Stimulated activated CD4-positive, alpha-beta T cell treated with anti-CD3 and anti-CD28 coated beads, Interleukin-4, amount 100 ng/mL, for 1 hour (primary cell): Measurements from ENCODE around the gene COL27A1.

ENCODE experiments used
- DNase-seq: peaks from one replicate; pipeline ENCODE4 v3.0.0-alpha.2; 2020

COL27A1 gene

DNA sequence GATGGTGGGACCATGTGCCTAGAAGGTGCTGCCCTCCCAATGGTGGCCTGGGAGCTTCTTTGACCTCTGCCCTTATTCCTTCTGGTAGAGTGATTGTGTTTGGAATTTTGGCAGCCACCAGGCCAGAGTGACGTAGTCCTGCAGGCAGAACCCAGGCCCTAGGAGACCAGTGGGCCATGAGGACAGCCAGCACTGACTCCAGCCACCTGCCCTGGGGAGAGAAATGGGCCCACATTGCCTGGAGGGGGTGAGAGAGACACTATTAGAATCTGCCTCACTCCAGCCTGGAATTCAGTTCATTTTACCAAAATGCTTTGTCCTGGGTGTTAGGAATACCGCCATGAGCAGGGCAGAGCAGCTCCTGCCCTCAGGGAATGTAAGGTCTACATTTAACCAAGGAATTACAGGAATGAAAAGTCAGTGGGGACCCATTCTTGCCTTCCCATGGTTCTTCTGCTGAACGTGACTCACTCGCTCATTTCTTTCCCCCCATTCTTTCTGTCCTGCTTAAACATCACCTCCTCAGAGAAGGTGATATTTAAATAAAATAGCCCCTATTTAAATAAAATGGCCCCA, 5.5 kb upstream of the COL27A1 start:
- no peak for DNase-seq

DNA sequence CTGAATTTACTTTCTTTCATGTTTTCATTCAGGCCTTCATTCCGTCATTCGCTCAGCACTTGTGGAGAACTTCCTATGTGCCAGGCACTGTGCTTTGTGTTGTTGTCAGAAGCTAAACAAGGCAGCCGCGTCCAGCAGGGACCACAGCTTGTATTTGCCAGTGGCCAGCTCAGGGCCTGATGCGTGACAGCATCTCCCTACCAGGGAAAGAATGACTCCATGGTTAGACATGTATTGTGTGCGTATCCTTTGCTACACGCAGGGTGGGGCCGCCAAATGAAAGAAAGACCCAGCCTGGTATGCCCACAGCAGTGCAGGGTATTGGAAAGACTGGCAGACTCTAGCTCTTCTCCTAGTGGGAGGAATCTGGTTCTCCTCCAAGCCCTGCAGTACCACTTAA, 4.7 kb upstream of the COL27A1 start:
- DNase-seq, result no peak

DNA sequence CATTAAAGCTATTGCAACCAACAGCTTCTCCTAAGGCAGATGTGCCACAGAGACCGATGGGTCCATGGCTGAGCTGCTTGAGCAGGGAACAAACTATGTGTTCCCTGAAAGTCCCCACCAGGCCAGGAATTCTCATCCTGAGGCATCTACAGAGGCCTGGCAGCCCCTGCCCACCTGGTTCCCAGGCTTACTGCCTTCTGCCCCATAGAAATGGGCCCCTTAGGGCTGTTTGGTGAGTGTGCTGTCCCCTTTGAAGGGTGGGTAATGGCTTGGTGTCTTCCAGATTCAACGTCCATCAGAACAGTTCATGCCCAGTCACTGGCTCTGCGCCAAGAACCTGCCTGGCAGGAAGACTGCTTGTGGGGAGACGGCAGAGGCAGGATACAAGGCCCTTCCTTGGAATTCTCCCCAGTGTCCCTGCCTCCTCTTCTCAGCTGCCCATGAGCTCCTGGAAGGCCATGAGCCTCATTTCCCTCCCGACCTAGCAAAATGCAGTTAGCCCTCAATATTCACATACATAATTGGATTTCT, 3.8 kb upstream of the COL27A1 start:
- no peak for DNase-seq

DNA sequence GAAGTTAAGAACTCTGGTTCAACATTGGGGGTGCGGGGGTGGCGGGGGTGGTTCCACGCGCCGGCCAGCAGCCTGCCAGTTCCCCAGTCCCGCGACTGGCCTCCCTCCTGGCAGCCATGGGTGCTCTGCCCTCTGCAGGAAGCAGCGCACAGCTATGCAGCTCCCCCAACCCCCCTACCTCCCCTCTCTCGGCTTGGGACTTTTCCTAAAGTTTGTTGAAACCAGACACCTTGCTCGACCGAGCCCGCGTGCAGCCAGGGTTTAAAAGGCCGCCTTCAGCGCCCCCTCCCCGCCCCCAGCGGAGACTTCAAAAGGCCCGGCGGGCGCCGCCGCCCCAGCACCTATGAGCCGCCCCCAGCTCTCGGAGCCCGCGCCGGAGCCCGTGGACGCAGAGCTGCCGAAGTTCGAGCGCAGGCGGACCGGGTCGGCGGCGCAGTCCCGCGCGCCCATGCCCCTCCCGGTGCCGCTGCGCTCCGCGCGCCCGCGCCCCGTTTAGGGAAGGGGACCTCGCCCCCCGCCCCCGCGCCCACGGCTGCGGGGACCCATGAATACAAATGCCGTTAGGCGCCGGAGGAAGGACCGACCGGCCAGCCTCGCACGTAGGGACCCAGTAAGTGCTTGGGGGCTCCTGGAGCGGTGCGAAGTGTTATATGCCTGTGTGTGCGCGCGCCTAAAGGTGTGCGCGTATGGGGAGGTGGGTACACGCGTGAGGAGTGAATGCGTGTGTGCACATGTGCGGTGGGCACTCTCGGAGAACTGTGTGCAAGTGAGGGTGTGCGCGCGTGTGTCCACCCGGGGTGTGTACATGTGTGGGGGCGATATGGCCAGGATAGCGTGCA, 1.4 kb upstream of the COL27A1 start:
- no peak for DNase-seq

DNA sequence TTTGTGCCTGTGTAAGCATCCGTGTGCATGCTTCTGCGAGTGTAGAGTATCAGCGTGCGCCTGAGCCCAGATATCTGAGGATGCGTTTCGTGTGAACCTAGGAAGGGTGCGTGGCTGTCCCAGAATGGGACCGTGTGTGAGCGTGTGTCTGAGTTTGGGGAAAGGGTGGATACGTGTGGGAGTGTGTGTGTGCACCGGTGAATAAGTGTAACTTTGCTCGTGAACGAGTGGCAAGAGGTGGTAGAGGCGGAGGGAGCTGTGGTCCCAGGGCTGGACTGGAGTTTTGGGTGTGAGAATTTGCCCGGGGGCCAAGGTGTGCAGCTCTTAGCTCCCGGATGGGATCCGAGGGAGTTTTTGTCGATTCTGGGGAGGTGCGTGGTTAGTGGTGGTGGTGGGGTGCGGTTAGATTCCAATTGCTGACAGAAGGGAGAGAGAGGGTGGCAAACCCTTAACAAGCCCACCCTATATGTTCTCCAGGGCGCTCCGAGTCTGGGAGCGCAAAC, 686 bp upstream of the COL27A1 start:
- DNase-seq, result no peak

DNA sequence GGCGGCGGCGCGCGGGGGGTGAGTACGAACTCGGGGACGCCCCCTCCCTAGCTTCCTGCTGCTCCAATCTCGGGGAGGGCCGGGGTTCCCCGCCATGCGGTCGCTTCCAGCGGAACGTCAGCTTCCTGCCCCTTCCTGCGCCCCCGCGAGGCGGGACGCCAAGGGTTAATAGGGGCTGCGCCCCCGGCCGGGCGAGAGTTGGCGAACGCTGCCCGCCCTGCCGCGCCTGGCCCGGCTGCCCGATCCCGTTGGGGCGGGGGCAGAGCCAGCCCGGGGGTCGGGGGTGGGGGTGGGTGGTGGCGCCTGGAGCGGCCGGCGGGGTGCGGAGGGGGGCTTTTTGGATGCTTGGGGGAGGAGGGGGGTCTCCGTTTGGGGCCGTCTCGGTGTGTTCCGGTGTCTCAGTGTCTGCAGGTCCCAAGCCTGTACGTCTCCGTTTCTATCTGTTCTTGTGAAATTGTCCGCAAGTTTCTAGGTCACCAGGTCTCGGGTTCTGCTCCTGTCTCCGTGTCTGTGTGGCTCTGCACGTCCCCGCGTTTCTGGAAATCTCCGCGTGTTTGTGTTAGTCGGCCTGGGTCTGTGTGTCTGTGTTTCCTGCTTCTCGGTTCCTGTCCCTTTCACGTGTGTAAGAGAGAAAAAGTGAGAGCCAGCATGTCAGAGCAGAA, 789 bp downstream of the COL27A1 start:
- peak; percentile 30 for DNase-seq

DNA sequence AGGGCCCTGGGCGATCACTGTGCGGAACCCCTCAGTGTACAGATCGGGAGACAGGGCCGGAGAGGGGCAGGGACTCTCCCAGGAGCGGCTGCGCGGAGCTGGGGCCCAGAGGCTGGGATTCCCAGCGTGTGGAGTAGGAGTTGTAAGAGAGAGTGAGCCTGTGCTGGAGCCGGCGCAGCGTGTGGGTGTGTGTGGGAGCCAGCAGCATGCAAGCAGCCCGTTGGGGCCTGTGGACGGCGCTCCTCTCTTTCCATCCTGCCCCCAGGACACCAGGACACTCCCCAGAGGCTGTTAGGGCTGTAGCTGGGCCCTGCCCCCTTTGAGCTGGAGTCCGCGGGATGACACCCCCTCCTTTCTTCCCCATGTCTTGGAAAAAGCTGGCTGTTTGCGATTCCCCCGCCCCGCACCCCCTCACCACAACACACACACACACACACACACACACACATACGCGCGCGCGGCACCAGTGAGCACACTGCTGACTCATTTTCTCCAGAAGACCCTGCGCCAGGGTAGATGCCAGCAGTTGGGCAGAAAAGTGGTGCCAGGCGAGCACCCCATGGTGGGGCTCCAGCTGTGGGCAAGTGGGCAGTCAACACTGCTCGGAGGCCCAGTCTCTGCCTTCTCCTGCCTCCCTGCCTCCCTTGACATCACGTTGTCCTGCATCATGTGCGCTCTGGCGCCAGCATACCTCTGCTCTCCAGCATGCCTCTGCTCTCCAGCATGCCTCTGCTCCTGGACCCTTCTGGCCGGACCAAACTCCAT, 1.5 kb downstream of the COL27A1 start:
- DNase-seq, result peak; percentile 30

DNA sequence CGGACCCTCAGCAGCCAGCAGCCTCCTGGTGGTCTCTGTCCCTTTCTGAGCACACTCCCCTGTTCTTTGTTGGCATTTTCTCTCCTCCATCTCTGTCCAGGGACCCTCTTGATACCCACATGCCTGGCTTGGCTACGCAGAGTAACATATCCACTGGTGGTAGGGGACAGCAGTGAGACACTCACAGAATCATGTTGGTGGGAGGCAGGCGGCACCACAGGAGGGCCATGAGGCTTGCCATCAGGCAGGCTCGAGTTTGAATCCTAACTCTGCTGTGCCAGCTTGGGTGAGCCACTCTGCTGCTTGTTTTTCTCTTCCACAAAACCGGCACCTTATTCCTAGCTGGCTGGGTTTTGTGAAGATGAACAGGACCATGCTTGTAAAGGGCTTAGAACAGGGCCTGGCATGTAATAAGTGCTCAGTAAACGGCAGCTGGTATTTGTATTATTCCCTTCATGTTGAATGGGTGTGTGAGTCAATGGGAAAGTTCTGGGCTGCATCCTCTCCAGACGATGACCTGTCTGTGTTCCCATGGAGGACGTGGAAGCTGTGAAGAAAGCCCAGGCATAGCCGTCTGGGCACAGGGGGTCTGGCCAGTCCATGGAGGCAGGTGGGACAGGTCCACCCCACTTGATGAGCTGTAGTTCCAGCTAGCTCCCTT, 2.3 kb downstream of the COL27A1 start:
- DNase-seq, result no peak

DNA sequence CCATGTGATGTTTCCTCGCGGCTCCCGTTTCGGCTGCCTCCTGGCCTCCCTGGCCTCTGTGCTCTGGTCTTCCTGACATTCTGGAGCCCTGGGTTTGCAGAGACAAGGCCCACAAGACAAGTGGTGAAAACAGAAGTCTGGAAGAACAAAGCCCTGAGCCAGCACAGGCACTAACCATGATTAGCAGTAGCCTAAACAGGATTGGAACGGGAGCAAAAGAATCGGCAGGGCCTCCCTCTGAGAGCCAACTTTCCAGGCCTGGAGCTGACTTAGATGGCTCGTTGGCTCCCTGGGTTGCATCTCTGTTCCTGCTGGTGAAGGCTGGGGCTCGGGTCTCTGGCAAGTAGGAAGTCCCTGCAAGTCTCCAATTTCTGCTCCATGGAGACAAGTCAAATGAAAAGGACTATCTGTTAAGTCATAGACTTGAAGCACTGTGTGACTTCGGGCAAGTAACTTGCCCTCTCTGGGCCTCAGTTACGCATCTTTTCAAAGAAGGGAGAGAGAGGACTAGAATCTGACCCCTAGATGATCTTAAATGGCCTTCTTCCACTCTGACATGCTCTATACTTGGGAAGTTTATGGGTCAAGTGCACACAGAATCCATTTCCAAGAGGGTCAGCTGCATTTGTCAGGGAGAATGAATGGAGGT, 3.3 kb downstream of the COL27A1 start:
- DNase-seq, result no peak

DNA sequence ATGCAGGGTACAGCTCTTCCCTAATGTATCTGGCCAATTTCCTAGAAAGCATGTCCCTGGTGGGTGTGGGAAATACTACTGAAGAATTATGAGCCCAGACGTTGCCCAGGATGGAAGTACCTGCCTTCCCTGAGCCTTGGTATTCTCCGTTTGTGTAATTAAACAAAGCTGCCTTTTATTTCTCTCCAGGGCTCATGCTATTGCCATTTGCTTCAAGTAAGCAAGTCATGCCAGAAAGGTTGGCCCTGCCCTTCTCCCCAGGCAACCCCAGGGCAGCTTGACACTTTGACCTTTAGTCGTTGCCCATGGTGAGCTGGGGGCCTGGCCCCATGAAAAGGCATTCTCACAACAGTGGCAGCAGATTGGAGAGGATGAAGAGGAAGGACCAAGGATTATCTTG, 4.4 kb downstream of the COL27A1 start:
- DNase-seq, result no peak

DNA sequence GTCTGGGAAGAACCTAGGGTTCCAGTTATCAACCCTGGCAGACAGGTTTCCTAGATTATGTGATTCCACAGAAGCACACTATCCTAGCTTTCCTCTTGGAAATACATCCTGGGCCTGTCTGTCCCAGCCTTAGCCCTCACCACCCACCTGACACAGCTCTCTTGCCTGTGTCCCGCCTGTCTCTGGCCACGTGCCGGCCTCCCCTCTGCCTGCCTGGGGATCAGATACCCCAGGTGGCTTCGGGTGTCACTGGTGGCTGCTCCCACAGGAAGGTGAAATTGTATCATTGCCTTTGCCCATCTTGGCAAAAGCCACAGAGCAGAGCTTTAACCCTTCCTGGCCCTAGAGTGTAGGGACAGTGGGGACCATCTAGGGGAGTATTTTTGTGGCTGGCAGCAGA, 6.2 kb downstream of the COL27A1 start:
- no peak for DNase-seq

DNA sequence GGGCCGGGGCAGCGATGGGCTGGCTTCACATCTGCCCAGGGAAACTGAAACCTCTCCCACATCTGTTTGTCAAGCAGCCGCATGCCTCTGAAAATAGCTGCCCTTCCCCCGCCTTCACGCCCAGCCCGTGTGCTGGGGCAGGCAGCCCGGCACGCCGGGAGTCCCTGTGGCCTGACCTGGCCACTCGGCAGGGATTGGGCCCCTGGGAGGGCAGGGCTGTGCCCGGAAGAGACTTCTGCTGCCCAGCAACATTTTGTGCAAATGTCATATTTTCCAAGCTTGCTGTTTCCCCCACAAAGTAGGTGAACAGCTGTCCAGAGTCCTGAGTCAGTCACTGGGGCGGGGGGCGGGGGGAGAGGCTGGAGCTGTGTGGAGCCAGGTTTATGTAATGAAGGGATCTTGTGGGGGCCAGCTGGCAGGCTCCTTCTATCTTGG, 8.2 kb downstream of the COL27A1 start:
- DNase-seq, result no peak

DNA sequence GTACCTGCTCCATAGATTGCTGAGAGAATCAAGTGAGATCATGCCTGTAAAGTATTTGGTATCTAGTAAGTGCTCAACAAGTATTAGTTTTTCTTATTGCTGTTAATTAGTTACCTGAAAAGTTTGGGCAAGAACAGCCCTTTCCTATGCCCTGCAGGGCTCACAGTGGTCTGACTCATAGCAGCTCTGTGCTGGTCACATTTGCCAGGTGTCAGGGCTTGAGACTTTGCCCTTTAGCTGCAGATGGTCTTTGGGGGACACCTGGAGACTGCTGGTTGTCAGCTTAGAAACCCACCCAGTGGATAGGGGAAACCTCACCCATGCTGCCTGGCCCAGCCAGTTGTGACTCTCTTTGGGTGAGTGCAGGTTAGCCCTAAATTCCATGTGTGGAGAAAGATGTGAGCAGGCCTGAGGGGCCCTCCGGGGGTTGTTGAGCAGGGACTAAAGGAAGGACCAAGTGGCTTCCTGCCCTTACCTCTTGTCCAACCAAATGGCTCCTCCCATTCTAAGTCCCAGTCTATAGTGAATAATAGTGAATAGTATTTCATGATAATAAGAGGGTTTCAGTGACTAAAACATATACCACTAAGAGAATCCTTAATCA, 9.0 kb downstream of the COL27A1 start:
- no peak for DNase-seq

DNA sequence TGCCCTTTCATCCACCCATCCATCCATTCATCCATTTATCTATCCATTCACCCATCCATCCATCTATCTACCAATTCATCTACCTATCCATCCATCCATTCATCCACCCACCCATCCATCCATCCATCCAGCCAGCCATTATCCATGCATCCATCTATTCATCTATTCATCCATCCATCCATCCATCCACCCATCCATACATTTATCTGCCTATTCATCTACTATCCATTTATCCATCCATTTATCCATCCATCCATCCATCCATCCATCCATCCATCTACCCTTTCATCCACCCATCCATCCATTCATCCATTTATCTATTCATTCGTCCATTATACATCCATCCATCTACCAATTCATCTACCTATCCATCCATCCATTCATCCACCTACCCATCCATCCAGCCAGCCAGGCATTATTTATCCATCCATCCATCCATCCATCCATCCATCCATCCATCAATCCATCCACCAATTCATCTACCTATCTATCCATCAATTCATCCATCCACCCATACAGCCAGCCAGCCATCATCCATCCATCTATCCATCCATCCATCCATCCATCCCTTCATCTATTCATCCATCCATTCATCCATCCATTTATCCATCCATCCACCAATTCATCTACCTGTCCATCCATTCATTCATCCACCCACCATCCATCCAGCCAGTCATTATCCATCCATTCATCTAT, 10.2 kb downstream of the COL27A1 start:
- DNase-seq, result no peak

DNA sequence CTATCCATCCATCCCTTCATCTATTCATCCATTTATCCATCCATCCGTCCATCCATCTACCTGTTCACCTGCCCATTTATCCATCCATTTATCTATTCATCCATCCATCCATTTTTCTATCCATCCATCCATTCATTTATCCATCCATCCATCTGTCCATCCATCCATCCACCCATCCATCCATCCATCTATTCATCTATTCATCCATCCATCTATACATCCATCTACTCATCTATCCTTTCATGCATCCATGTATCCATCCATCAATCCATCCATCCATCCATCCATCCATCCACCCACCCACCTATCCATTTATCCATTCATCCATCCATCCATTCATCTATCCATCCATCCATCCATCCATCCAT, 10.8 kb downstream of the COL27A1 start:
- DNase-seq, result no peak

DNA sequence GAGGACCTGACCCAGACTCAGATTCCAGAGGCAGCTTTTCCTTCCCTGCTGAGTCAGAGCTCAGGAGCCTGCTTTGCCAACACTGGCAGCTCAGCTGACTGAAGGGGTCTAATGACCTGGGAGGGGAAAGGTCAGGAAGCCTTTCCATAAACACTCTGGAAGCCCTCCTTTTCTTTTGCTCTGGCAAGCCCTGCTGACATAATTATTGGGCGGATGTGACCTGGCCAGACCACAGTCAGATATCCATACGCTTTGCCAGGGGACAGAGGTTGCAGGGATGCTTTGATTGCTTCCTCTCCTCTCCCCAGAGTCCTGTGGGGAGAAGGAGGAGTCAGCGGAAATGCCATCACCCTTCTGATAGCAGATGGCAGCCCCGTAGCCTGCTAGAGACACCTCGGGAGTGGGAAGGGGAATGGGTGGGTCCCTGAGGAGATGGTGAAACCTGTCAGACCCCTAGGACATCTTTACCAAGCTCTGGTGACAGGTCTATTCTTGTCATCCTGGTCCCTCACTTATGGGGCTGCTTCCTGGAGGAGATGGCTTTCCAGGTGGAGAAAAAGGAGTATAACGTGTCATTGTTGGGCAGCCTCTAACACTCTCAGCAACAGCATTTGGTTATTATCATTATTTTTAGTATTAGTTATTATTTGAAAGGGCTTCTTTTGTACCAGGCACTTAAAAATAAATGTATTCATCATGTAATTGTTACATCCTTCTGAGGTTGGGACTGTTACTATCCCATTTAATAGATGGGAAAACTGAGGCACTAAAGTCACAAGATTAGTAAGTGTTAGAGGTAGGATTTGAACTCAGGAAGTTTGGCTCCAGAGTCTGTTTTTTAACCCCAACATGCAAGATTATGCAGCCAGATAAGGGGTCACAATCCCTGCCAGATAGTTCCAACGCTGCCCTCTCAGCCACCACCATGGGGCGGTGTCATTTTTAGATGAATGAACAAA, 11.6 kb downstream of the COL27A1 start:
- no peak for DNase-seq

DNA sequence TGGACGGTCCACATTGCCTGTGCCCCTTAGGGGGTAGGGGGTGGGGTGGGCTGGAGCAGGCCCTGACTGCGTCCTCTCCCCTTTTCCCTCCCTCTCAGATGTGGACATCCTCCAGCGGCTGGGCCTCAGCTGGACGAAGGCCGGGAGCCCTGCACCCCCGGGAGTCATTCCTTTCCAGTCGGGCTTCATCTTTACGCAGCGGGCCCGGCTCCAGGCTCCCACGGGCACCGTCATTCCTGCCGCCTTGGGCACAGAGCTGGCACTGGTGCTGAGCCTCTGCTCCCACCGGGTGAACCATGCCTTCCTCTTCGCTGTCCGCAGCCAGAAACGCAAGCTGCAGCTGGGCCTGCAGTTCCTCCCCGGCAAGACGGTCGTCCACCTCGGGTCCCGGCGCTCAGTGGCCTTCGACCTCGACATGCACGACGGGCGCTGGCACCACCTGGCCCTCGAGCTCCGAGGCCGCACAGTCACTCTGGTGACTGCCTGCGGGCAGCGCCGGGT, 12.3 kb downstream of the COL27A1 start:
- no peak for DNase-seq

DNA sequence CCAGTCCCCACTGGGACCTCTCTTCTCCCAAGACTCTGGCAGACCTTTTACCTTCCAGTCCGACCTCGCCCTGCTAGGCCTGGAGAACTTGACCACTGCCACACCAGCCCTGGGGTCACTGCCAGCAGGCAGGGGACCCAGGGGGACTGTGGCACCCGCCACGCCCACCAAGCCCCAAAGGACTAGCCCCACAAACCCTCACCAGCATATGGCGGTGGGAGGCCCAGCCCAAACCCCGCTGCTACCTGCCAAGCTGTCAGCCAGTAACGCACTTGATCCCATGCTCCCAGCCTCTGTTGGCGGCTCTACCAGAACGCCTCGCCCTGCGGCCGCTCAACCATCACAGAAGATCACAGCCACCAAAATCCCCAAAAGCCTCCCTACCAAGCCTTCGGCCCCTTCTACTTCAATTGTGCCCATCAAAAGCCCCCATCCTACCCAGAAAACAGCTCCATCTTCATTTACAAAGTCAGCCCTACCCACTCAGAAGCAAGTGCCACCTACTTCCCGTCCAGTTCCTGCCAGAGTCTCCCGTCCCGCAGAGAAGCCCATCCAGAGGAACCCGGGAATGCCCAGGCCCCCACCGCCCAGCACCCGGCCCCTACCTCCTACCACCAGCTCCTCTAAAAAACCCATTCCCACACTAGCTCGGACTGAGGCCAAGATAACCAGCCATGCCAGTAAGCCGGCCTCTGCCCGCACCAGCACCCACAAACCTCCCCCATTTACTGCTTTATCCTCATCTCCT, 13.1 kb downstream of the COL27A1 start:
- DNase-seq, result no peak
